HepG2 (cell line): ENCODE data around the gene SLC39A2. TPM values are rescaled to one million over a fixed set of nuclear protein-coding genes. Genes with fewer than 3 reads are reported as not detected.
A peak's percentile ranks its signal among the peaks of the same experiment; 100 is the strongest.

Experiments
- ERF ChIP-seq: IDR thresholded peaks from 2 replicates; pipeline ENCODE4 v1.6.1; 2018; ENCODE audit warnings: missing biosample characterization, missing genetic modification reagents
- GATA4 ChIP-seq: sonication (generic); IDR thresholded peaks from 2 replicates; pipeline ENCODE4 v1.6.1; 2016; ENCODE audit warnings: antibody characterized with exemption, low read depth, borderline replicate concordance
- GPN1 ChIP-seq: sonication (generic); formaldehyde crosslinking; IDR thresholded peaks from 2 replicates; pipeline ENCODE4 v1.5.1; 2020; ENCODE audit warnings: missing genetic modification reagents, borderline replicate concordance
- HNF4A ChIP-seq: sonication (generic); formaldehyde crosslinking; IDR thresholded peaks from 2 replicates; pipeline ENCODE4 v1.4.0; 2020; ENCODE audit warnings: missing genetic modification reagents
- IKZF1 ChIP-seq: fragments of 450-650 bp; IDR thresholded peaks from 2 replicates; pipeline ENCODE4 v1.7.1; 2016
- KDM4B ChIP-seq: sonication (generic); formaldehyde crosslinking; IDR thresholded peaks from 2 replicates; pipeline ENCODE4 v1.4.0; 2020; ENCODE audit warnings: missing genetic modification reagents
- KLF9 ChIP-seq: IDR thresholded peaks from 2 replicates; pipeline ENCODE4 v1.6.1; 2016; ENCODE audit warnings: low read depth
- MTF1 ChIP-seq: sonication (generic); formaldehyde crosslinking; IDR thresholded peaks from 2 replicates; pipeline ENCODE4 v1.5.0; 2020; ENCODE audit warnings: missing genetic modification reagents
- NONO ChIP-seq, 2 experiments: fragments of 450-650 bp in 1 of 2; sonication (generic) in 1 of 2; formaldehyde crosslinking in 1 of 2; IDR thresholded peaks in 1 of 2; conservative IDR thresholded peaks in 1 of 2; 2 replicates each; pipeline versions ENCODE4 v1.6.1 to v1.8.0; 2017 to 2022; ENCODE audit warnings: mild to moderate bottlenecking in 1 of 2, missing genetic modification reagents in 1 of 2, moderate library complexity in 1 of 2
- RAD21 ChIP-seq: fragments of 450-650 bp; formaldehyde crosslinking; IDR thresholded peaks from 2 replicates; pipeline ENCODE4 v1.5.0; 2020; ENCODE audit warnings: mild to moderate bottlenecking
- SSRP1 ChIP-seq: IDR thresholded peaks from 2 replicates; pipeline ENCODE4 v1.6.1; 2016; ENCODE audit warnings: control low read depth
- TCF7 ChIP-seq: sonication (generic); IDR thresholded peaks from 2 replicates; pipeline ENCODE4 v1.6.1; 2016; ENCODE audit warnings: antibody characterized with exemption, low read depth
- U2AF2 ChIP-seq: fragments of 200-400 bp; formaldehyde crosslinking; IDR thresholded peaks from 2 replicates; pipeline ENCODE4 v1.6.1; 2017; ENCODE audit warnings: low read depth, mild to moderate bottlenecking, low read length
- ZBTB7B ChIP-seq: sonication (generic); formaldehyde crosslinking; IDR thresholded peaks from 2 replicates; pipeline ENCODE4 v1.4.0; 2020; ENCODE audit warnings: missing genetic modification reagents
- ZNF235 ChIP-seq: sonication (generic); formaldehyde crosslinking; IDR thresholded peaks from 2 replicates; pipeline ENCODE4 v1.8.1; 2023; ENCODE audit warnings: mild to moderate bottlenecking, missing genetic modification reagents, borderline replicate concordance
- ZNF329 ChIP-seq: sonication (generic); formaldehyde crosslinking; IDR thresholded peaks from 2 replicates; pipeline ENCODE4 v1.9.0; 2021; ENCODE audit warnings: low read depth, mild to moderate bottlenecking, missing genetic modification reagents
- ZNF331 ChIP-seq: sonication (generic); formaldehyde crosslinking; IDR thresholded peaks from 2 replicates; pipeline ENCODE4 v1.4.0; 2020; ENCODE audit warnings: missing genetic modification reagents
- ZNF501 ChIP-seq: sonication (generic); formaldehyde crosslinking; IDR thresholded peaks from 2 replicates; pipeline ENCODE4 v1.5.1; 2020; ENCODE audit warnings: mild to moderate bottlenecking, moderate library complexity, missing genetic modification reagents
- ZNF776 ChIP-seq: sonication (generic); formaldehyde crosslinking; IDR thresholded peaks from 2 replicates; pipeline ENCODE4 v1.4.0; 2020; ENCODE audit warnings: mild to moderate bottlenecking, missing genetic modification reagents
- ZSCAN21 ChIP-seq: sonication (generic); formaldehyde crosslinking; IDR thresholded peaks from 2 replicates; pipeline ENCODE4 v1.8.0; 2022; ENCODE audit warnings: mild to moderate bottlenecking, missing genetic modification reagents, moderate library complexity, borderline replicate concordance
- polyA plus RNA-seq, 8 experiments: library from polyadenylated mRNA; depleted of rRNA in 3 of 8; stranded (reverse) in 7 of 8; unstranded in 1 of 8; fragments of >200 nt; fragmentation: Illumina TruSeq in 4 of 8; extraction: Trizol in 4 of 8; gene quantifications; 2 replicates each; pipeline versions ENCODE4 v1.2.1 to v1.2.3, GENCODE V29; 2011 to 2016; ENCODE audit warnings: low read depth in 4 of 8, missing spikeins in 1 of 8, mixed read lengths in 1 of 8; ENCODE audit not compliant: insufficient read depth in 1 of 8
- total RNA-seq, 5 experiments: library from RNA; depleted of rRNA; stranded (reverse); fragments of >200 nt; fragmentation: Illumina TruSeq; extraction: Trizol; gene quantifications; 2 replicates each; pipeline ENCODE4 v1.2.3, GENCODE V29; 2016; ENCODE audit warnings: low read depth in 1 of 5
- TF ChIP-seq, protein P1 (sequence below): sonication (generic); formaldehyde crosslinking; IDR thresholded peaks from 2 replicates; pipeline ENCODE4 v1.5.1; 2020; ENCODE audit warnings: mild to moderate bottlenecking, moderate library complexity, missing genetic modification reagents
- TF ChIP-seq, protein P2 (sequence below): sonication (generic); formaldehyde crosslinking; IDR thresholded peaks from 2 replicates; pipeline ENCODE4 v1.4.0; 2020; ENCODE audit warnings: missing genetic modification reagents
- TF ChIP-seq, protein P3 (sequence below): sonication (generic); formaldehyde crosslinking; IDR thresholded peaks from 2 replicates; pipeline ENCODE4 v1.4.0; 2020; ENCODE audit warnings: missing genetic modification reagents, borderline replicate concordance
- TF ChIP-seq, protein P4 (sequence below): sonication (generic); formaldehyde crosslinking; IDR thresholded peaks from 2 replicates; pipeline ENCODE4 v1.4.0; 2020; ENCODE audit warnings: missing genetic modification reagents, mild to moderate bottlenecking, borderline replicate concordance

Gene SLC39A2
- total and polyA plus RNA-seq, 2 of the 13 experiments (the other 11 are each of a cell fraction or from before 2014, with no cell fraction given) = 0.08 to 0.11 TPM

- TF ChIP-seq, protein P1, sequence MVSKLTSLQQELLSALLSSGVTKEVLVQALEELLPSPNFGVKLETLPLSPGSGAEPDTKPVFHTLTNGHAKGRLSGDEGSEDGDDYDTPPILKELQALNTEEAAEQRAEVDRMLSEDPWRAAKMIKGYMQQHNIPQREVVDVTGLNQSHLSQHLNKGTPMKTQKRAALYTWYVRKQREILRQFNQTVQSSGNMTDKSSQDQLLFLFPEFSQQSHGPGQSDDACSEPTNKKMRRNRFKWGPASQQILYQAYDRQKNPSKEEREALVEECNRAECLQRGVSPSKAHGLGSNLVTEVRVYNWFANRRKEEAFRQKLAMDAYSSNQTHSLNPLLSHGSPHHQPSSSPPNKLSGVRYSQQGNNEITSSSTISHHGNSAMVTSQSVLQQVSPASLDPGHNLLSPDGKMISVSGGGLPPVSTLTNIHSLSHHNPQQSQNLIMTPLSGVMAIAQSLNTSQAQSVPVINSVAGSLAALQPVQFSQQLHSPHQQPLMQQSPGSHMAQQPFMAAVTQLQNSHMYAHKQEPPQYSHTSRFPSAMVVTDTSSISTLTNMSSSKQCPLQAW (CRISPR knock-in tag) = 0 out of 2 replicates have a peak, but pooled peaks have one; percentile 35
- peak; percentile 92 for TF ChIP-seq RAD21 (CRISPR knock-in tag)
- peak; percentile 21; the same call in 1 of the 2 replicates for TF ChIP-seq ZNF331 (CRISPR knock-in tag)
- no peak for TF ChIP-seq KLF9
- TF ChIP-seq HNF4A (CRISPR knock-in tag) = peak; percentile 5; the same call in 1 of the 2 replicates
- TF ChIP-seq NONO (IDR thresholded peaks at IDR 0.05) = no peak
- no peak for TF ChIP-seq NONO (CRISPR knock-in tag; conservative IDR thresholded peaks at IDR 0.05)
- TF ChIP-seq ZNF776 = no peak
- no peak for TF ChIP-seq ZSCAN21 (CRISPR knock-in tag)
- no peak for TF ChIP-seq ERF (CRISPR knock-in tag)
- no peak for TF ChIP-seq ZNF329 (CRISPR knock-in tag)
- TF ChIP-seq U2AF2 = no peak
- no peak for TF ChIP-seq IKZF1
- TF ChIP-seq SSRP1 (CRISPR knock-in tag) = no peak
- peak; percentile 36; the same call in 1 of the 2 replicates for TF ChIP-seq ZNF235 (CRISPR knock-in tag)
- TF ChIP-seq GPN1 (CRISPR knock-in tag) = no peak
- TF ChIP-seq, protein P2, sequence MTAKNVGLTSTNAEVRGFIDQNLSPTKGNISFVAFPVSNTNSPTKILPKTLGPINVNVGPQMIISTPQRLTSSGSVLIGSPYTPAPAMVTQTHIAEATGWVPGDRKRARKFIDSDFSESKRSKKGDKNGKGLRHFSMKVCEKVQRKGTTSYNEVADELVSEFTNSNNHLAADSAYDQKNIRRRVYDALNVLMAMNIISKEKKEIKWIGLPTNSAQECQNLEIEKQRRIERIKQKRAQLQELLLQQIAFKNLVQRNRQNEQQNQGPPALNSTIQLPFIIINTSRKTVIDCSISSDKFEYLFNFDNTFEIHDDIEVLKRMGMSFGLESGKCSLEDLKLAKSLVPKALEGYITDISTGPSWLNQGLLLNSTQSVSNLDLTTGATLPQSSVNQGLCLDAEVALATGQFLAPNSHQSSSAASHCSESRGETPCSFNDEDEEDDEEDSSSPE (CRISPR knock-in tag) = no peak
- TF ChIP-seq GATA4 = no peak
- no peak for TF ChIP-seq ZBTB7B (CRISPR knock-in tag)
- TF ChIP-seq TCF7 = peak; percentile 8; the same call in 1 of the 2 replicates
- TF ChIP-seq, protein P3, sequence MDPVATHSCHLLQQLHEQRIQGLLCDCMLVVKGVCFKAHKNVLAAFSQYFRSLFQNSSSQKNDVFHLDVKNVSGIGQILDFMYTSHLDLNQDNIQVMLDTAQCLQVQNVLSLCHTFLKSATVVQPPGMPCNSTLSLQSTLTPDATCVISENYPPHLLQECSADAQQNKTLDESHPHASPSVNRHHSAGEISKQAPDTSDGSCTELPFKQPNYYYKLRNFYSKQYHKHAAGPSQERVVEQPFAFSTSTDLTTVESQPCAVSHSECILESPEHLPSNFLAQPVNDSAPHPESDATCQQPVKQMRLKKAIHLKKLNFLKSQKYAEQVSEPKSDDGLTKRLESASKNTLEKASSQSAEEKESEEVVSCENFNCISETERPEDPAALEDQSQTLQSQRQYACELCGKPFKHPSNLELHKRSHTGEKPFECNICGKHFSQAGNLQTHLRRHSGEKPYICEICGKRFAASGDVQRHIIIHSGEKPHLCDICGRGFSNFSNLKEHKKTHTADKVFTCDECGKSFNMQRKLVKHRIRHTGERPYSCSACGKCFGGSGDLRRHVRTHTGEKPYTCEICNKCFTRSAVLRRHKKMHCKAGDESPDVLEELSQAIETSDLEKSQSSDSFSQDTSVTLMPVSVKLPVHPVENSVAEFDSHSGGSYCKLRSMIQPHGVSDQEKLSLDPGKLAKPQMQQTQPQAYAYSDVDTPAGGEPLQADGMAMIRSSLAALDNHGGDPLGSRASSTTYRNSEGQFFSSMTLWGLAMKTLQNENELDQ (CRISPR knock-in tag) = no peak
- no peak for TF ChIP-seq MTF1 (CRISPR knock-in tag)
- TF ChIP-seq KDM4B (CRISPR knock-in tag) = no peak
- TF ChIP-seq ZNF501 (CRISPR knock-in tag) = 0 out of 2 replicates have a peak, but pooled peaks have one; percentile 49
- TF ChIP-seq, protein P4, sequence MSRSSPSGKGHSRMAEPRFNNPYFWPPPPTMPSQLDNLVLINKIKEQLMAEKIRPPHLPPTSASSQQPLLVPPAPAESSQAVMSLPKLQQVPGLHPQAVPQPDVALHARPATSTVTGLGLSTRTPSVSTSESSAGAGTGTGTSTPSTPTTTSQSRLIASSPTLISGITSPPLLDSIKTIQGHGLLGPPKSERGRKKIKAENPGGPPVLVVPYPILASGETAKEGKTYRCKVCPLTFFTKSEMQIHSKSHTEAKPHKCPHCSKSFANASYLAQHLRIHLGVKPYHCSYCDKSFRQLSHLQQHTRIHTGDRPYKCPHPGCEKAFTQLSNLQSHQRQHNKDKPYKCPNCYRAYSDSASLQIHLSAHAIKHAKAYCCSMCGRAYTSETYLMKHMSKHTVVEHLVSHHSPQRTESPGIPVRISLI (CRISPR knock-in tag) = no peak
Measured at GRCh38 chr14:21039585-21040369, 40.7 kb downstream of the SLC39A2 start (continued).
